ENCODE results near the gene TUFT1.

GRCh38 chr1:151512326-151512725 is 27.8 kb upstream of the TUFT1 start:
- TF ChIP-seq EZH2phosphoT487 (IDR thresholded peaks at IDR 0.05; ENCODE audit: borderline replicate concordance, low read depth, low read length), result no peak
- no peak for TF ChIP-seq CTCF (conservative IDR thresholded peaks at IDR 0.05; ENCODE audit: low read length)
